K562 (cell line): ENCODE measurements around the gene SNAI1.

Experiments used
- MCM3 ChIP-seq: fragments of 450-650 bp; IDR thresholded peaks from 2 replicates; pipeline ENCODE4 v1.6.1; 2016
- TF ChIP-seq, protein P1 (sequence below): sonication (generic); formaldehyde crosslinking; IDR thresholded peaks from 2 replicates; pipeline ENCODE4 v1.9.0; 2022; ENCODE audit warnings: mild to moderate bottlenecking, missing genetic modification reagents
- TF ChIP-seq, protein P2 (sequence below), 3 experiments: IDR thresholded peaks in 2 of 3; conservative IDR thresholded peaks in 1 of 3; 2 replicates each; pipeline ENCODE4 v1.5.1; 2011 to 2012; ENCODE audit warnings: low read length in 3 of 3, mild to moderate bottlenecking in 3 of 3, control low read depth in 2 of 3, improper control_type of control experiment in 1 of 3, inconsistent platforms in 1 of 3, low read depth in 1 of 3, mixed read lengths in 1 of 3, moderate library complexity in 1 of 3; ENCODE audit not compliant: insufficient read depth in 2 of 3
- TF ChIP-seq, protein P3 (sequence below): sonication (generic); formaldehyde crosslinking; IDR thresholded peaks from 2 replicates; pipeline ENCODE4 v1.8.1; 2023; ENCODE audit warnings: missing genetic modification reagents, mild to moderate bottlenecking, borderline replicate concordance
- TF ChIP-seq, protein P4 (sequence below), 2 experiments: fragments of 450-650 bp in 1 of 2; sonication (generic) in 1 of 2; formaldehyde crosslinking in 1 of 2; IDR thresholded peaks in 1 of 2; conservative IDR thresholded peaks in 1 of 2; 2 replicates each; pipeline versions ENCODE4 v1.6.1 to v1.8.1; 2016 to 2023; ENCODE audit warnings: mild to moderate bottlenecking in 2 of 2, moderate library complexity in 2 of 2, inconsistent platforms in 1 of 2, missing genetic modification reagents in 1 of 2

DNA sequence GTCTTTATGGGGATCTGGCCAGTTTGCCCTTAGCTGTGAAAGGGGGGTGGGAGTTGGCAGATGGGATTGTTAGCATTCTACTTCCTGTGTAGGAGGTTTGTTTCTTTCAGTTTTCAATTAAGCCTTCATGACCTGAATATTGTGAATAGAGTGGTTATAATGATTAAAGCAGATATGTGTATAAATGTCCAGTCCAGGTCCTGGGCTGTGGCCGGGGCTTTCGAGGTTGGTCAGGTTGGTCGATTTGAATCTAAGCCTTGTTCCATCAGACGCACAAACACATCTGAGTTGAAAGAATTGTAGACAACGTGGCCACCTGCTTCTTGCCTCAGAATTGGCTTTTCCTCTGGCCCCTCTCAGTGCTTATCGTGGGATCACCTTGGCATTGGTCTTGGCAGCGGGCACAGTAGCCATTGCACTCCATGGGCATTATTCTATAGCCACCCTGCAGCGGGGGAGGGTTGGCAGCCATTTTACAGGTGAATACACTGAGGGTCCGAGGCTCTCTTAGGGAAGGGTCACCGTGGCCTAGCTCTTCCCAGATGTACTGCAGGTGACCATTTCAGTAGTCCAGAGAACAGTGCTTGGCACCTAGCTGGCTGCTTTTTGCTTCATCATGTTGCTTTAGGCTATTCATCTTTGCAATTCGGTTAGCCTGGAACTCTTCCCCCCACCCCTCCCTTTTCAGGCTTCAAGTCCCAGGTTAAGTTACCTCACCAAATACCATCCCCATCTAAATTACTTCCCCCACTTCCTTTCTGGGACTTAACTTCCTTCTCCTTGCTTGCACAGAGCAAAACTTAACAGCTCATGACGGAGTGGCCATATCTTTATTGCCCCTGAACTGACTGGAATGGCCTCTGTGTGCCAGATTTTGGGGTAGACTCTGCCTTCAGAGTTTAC is 45.5 kb upstream of the SNAI1 start:
- TF ChIP-seq, protein P1, sequence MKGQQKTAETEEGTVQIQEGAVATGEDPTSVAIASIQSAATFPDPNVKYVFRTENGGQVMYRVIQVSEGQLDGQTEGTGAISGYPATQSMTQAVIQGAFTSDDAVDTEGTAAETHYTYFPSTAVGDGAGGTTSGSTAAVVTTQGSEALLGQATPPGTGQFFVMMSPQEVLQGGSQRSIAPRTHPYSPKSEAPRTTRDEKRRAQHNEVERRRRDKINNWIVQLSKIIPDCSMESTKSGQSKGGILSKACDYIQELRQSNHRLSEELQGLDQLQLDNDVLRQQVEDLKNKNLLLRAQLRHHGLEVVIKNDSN (CRISPR knock-in tag), result no peak
- TF ChIP-seq, protein P2, sequence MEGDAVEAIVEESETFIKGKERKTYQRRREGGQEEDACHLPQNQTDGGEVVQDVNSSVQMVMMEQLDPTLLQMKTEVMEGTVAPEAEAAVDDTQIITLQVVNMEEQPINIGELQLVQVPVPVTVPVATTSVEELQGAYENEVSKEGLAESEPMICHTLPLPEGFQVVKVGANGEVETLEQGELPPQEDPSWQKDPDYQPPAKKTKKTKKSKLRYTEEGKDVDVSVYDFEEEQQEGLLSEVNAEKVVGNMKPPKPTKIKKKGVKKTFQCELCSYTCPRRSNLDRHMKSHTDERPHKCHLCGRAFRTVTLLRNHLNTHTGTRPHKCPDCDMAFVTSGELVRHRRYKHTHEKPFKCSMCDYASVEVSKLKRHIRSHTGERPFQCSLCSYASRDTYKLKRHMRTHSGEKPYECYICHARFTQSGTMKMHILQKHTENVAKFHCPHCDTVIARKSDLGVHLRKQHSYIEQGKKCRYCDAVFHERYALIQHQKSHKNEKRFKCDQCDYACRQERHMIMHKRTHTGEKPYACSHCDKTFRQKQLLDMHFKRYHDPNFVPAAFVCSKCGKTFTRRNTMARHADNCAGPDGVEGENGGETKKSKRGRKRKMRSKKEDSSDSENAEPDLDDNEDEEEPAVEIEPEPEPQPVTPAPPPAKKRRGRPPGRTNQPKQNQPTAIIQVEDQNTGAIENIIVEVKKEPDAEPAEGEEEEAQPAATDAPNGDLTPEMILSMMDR (IDR thresholded peaks at IDR 0.05 in 2 of 3, conservative IDR thresholded peaks at IDR 0.05 in 1 of 3; ENCODE audit: insufficient read depth in 2 of 3, low read depth in 1 of 3, low read length in 3 of 3), result no peak
- no peak for TF ChIP-seq MCM3
- TF ChIP-seq, protein P3, sequence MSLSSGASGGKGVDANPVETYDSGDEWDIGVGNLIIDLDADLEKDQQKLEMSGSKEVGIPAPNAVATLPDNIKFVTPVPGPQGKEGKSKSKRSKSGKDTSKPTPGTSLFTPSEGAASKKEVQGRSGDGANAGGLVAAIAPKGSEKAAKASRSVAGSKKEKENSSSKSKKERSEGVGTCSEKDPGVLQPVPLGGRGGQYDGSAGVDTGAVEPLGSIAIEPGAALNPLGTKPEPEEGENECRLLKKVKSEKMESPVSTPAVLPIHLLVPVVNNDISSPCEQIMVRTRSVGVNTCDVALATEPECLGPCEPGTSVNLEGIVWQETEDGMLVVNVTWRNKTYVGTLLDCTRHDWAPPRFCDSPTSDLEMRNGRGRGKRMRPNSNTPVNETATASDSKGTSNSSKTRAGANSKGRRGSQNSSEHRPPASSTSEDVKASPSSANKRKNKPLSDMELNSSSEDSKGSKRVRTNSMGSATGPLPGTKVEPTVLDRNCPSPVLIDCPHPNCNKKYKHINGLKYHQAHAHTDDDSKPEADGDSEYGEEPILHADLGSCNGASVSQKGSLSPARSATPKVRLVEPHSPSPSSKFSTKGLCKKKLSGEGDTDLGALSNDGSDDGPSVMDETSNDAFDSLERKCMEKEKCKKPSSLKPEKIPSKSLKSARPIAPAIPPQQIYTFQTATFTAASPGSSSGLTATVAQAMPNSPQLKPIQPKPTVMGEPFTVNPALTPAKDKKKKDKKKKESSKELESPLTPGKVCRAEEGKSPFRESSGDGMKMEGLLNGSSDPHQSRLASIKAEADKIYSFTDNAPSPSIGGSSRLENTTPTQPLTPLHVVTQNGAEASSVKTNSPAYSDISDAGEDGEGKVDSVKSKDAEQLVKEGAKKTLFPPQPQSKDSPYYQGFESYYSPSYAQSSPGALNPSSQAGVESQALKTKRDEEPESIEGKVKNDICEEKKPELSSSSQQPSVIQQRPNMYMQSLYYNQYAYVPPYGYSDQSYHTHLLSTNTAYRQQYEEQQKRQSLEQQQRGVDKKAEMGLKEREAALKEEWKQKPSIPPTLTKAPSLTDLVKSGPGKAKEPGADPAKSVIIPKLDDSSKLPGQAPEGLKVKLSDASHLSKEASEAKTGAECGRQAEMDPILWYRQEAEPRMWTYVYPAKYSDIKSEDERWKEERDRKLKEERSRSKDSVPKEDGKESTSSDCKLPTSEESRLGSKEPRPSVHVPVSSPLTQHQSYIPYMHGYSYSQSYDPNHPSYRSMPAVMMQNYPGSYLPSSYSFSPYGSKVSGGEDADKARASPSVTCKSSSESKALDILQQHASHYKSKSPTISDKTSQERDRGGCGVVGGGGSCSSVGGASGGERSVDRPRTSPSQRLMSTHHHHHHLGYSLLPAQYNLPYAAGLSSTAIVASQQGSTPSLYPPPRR, result no peak
- TF ChIP-seq, protein P4, sequence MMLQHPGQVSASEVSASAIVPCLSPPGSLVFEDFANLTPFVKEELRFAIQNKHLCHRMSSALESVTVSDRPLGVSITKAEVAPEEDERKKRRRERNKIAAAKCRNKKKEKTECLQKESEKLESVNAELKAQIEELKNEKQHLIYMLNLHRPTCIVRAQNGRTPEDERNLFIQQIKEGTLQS (IDR thresholded peaks at IDR 0.05), result no peak
- TF ChIP-seq, protein P4 (CRISPR knock-in tag; conservative IDR thresholded peaks at IDR 0.05), result no peak
